K562 (cell line): ENCODE measurements around the gene ROS1. TPM values are rescaled to one million over a fixed set of nuclear protein-coding genes. Genes with fewer than 3 reads are reported as not detected.

Experiments used
- ATAC-seq: fragments of 200-7000 bp; cut with Tn5 transposase; 3 replicates; pipeline ENCODE4 v1.9.1; 2020; ENCODE audit warnings: moderate library complexity
- BruUV-seq: library from RNA; stranded (reverse); fragments of 400-500 nt; replicated peaks from 2 replicates; lab custom pipeline; 2021; lab: Mats Ljungman, UMichigan
- CTCF ChIA-PET: fragments of 300-600 bp; formaldehyde crosslinking; extraction: SDS; loops from one replicate; lab custom pipeline; 2021; ENCODE audit warnings: low intra/inter-chr PET ratio; lab: Yijun Ruan, JAX
- POLR2A ChIA-PET: fragments of 300-600, 350-650 bp; sonication (Branson Sonifier 250); formaldehyde crosslinking; extraction: SDS; loops from one replicate; lab custom pipeline; 2021; ENCODE audit warnings: antibody characterized with exemption, inconsistent platforms; lab: Yijun Ruan, JAX
- DNase-seq, 4 experiments: peaks; one replicate each; pipeline versions ENCODE4 v3.0.0 to v3.0.0-alpha.2; 2011 to 2018; ENCODE audit warnings: low spot score in 3 of 4, mixed read lengths in 3 of 4; ENCODE audit errors: extremely low read depth in 1 of 4
- FAIRE-seq: peaks from 2 replicates; lab custom pipeline; 2011; peaks lifted over from hg19 to GRCh38; lab: Jason Lieb, UNC
- H2AFZ ChIP-seq: 2 replicates; pipeline ENCODE4 v1.6.0; 2011; ENCODE audit warnings: low read depth, low read length, control low read depth, inconsistent platforms
- H3K27ac ChIP-seq: fragments of 200-600 bp; 3 replicates; pipeline ENCODE4 v1.8.0; 2011; ENCODE audit warnings: low read depth, mild to moderate bottlenecking, control low read depth, inconsistent platforms, low read length, moderate library complexity, mixed read lengths; ENCODE audit errors: extremely low read depth
- H3K27me3 ChIP-seq, 2 experiments: fragments of 300-600 bp in 1 of 2; 2 replicates in 1 of 2; 3 replicates in 1 of 2; pipeline versions ENCODE4 v1.6.0 to v1.8.0; 2011; ENCODE audit warnings: inconsistent platforms in 2 of 2, low read length in 2 of 2, mild to moderate bottlenecking in 1 of 2, mixed read lengths in 1 of 2, moderate library complexity in 1 of 2; ENCODE audit not compliant: control insufficient read depth in 2 of 2, insufficient read depth in 2 of 2
- H3K36me3 ChIP-seq: fragments of 300-600 bp; 3 replicates; pipeline ENCODE4 v1.8.0; 2011; ENCODE audit warnings: mild to moderate bottlenecking, low read length, inconsistent platforms; ENCODE audit not compliant: control insufficient read depth, insufficient read depth
- H3K4me1 ChIP-seq, 2 experiments: fragments of 200-600 bp in 1 of 2; replicated peaks in 1 of 2; 2 replicates in 1 of 2; 3 replicates in 1 of 2; pipeline versions ENCODE4 v1.5.1 to v1.8.0; 2011; ENCODE audit warnings: inconsistent platforms in 2 of 2, low read length in 2 of 2, mild to moderate bottlenecking in 1 of 2, mixed read lengths in 1 of 2, moderate library complexity in 1 of 2; ENCODE audit not compliant: control insufficient read depth in 2 of 2, insufficient read depth in 2 of 2
- H3K4me2 ChIP-seq: 2 replicates; pipeline ENCODE4 v1.6.1; 2011; ENCODE audit warnings: low read length, control low read depth, inconsistent platforms, mixed read lengths; ENCODE audit not compliant: insufficient read depth
- H3K4me3 ChIP-seq: fragments of 200-600 bp; sonication (generic), shearing (Covaris generic); 2 replicates; pipeline ENCODE4 v1.5.1; 2016; ENCODE audit warnings: control low read depth, inconsistent platforms
- H3K79me2 ChIP-seq: fragments of 200-600 bp; 3 replicates; pipeline ENCODE4 v1.8.0; 2011; ENCODE audit warnings: low read length, inconsistent platforms; ENCODE audit not compliant: control insufficient read depth, insufficient read depth
- H3K9ac ChIP-seq, 2 experiments: 2 replicates each; pipeline versions ENCODE4 v1.6.0 to v1.6.1; 2011; ENCODE audit warnings: low read depth in 2 of 2, low read length in 2 of 2, control low read depth in 1 of 2, inconsistent platforms in 1 of 2, mild to moderate bottlenecking in 1 of 2, mixed read lengths in 1 of 2; ENCODE audit not compliant: insufficient read depth in 1 of 2
- H3K9me1 ChIP-seq: one replicate; pipeline ENCODE4 v1.6.0; 2011; ENCODE audit warnings: inconsistent platforms, mild to moderate bottlenecking, low read length, moderate library complexity; ENCODE audit not compliant: control insufficient read depth, insufficient read depth
- H3K9me3 ChIP-seq: replicated peaks from 2 replicates; pipeline ENCODE4 v1.5.1; 2011; ENCODE audit warnings: low read depth, low read length, inconsistent platforms; ENCODE audit not compliant: control insufficient read depth, insufficient read depth
- H4K20me1 ChIP-seq: replicated peaks from 2 replicates; pipeline ENCODE4 v1.6.1; 2011; ENCODE audit warnings: low read length, inconsistent platforms, mixed read lengths; ENCODE audit not compliant: control insufficient read depth, insufficient read depth
- CEBPB ChIP-seq: fragments of 450-650 bp; IDR thresholded peaks from 2 replicates; pipeline ENCODE4 v1.6.1; 2016; ENCODE audit warnings: missing genetic modification characterization, missing compliant biosample characterization
- GATAD2B ChIP-seq: fragments of 450-650 bp; IDR thresholded peaks from 2 replicates; pipeline ENCODE4 v1.6.1; 2017; ENCODE audit warnings: mild to moderate bottlenecking, borderline replicate concordance
- POLR3G ChIP-seq: IDR thresholded peaks from 2 replicates; pipeline ENCODE4 v1.6.1; 2011; ENCODE audit not compliant: insufficient read length, insufficient replicate concordance; ENCODE audit errors: extremely low read depth
- ZNF324 ChIP-seq: fragments of 250-450 bp; sonication (Bioruptor Pico); IDR thresholded peaks from 2 replicates; pipeline ENCODE4 v1.4.0; 2020; ENCODE audit warnings: mild to moderate bottlenecking
- ZNF644 ChIP-seq: fragments of 200-800 bp; sonication (Bioruptor generic); IDR thresholded peaks from 2 replicates; pipeline ENCODE4 v1.6.1; 2016; ENCODE audit warnings: low read depth, missing genetic modification characterization, missing compliant biosample characterization
- WGBS: fragments of 100-300 bp; shearing (Covaris generic); methylation state at CpG from one replicate; pipeline ENCODE4 v1.1.6; 2016; ENCODE audit warnings: low coverage, mixed read lengths; ENCODE audit not compliant: insufficient coverage; ENCODE audit errors: missing lambda C conversion rate; 5-methylcytosine and 5-hydroxymethylcytosine counted together
- in situ Hi-C: fragments of 300-500 bp; cut with MboI; formaldehyde crosslinking; loops from 4 replicates; pipeline ENCODE4 v1.15.0; 2018; ENCODE audit warnings: inconsistent platforms, mixed read lengths
- intact Hi-C: fragments of 100-400 bp; cut with micrococcal nuclease; formaldehyde crosslinking; loops from 2 replicates; pipeline ENCODE4 v1.14.2; 2022
- polyA plus RNA-seq, 8 experiments: library from polyadenylated mRNA; depleted of rRNA in 4 of 8; stranded (reverse) in 5 of 8; unstranded in 3 of 8; fragments of >200 nt; fragmentation: Nextera tagmentation in 2 of 8; fragmentation: Illumina TruSeq in 1 of 8; extraction: Ambion mirVana in 2 of 8; extraction: Trizol in 1 of 8; gene quantifications; 2 replicates each; pipeline versions ENCODE4 v1.2.1 to v1.2.3, GENCODE V29; 2011 to 2014; ENCODE audit warnings: inconsistent platforms in 1 of 8, missing spikeins in 1 of 8
- total RNA-seq, 7 experiments: library from RNA; depleted of rRNA in 6 of 7; stranded (reverse); fragments of >200 nt in 6 of 7; fragmentation: Illumina TruSeq in 2 of 7; extraction: Trizol in 2 of 7; gene quantifications; 2 replicates each; pipeline versions ENCODE4 v1.2.1 to v1.2.3, GENCODE V29; 2011 to 2021; ENCODE audit warnings: low replicate concordance in 1 of 7
- TF ChIP-seq, protein P1 (sequence below): fragments of 250-450 bp; sonication (Bioruptor Pico); IDR thresholded peaks from 2 replicates; pipeline ENCODE4 v1.4.0; 2020; ENCODE audit warnings: borderline replicate concordance
- TF ChIP-seq, protein P2 (sequence below), 2 experiments: fragments of 450-650 bp; conservative IDR thresholded peaks; 2 replicates each; pipeline ENCODE4 v1.6.1; 2017; ENCODE audit warnings: mild to moderate bottlenecking in 2 of 2, moderate library complexity in 2 of 2
- TF ChIP-seq, protein P3 (sequence below): fragments of 450-650 bp; IDR thresholded peaks from 2 replicates; pipeline ENCODE4 v1.6.1; 2016; ENCODE audit warnings: mild to moderate bottlenecking, moderate library complexity

Gene ROS1
- total and polyA plus RNA-seq, 9 of the 15 experiments (the other 6 are each of a cell fraction or from before 2014, with no cell fraction given), result under 0.01 to 0.16 (median 0.04) TPM; not detected in 6

DNA sequence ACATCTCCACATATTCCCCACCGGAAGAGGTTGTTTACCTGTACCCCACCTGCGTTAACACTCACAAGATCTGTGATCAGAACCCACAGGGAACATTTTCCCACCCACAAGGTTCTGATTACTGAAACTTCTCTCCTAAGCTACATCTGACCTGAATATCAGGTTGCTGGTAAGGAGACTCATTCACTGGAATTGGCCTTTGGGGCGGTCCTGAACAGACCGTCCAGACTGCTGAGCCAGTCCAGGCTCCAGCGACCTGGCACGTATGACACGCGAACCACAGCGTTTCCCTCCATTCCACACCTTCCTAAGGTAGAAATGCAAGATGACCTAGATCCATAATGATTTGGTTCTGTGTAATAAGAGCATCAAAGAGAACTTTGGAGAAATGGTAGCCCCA is 150.5 kb downstream of the ROS1 start:
- POLR2A ChIA-PET, result no interaction called here
- no peak for TF ChIP-seq POLR3G
- TF ChIP-seq ZNF324, result no peak
- TF ChIP-seq, protein P1, sequence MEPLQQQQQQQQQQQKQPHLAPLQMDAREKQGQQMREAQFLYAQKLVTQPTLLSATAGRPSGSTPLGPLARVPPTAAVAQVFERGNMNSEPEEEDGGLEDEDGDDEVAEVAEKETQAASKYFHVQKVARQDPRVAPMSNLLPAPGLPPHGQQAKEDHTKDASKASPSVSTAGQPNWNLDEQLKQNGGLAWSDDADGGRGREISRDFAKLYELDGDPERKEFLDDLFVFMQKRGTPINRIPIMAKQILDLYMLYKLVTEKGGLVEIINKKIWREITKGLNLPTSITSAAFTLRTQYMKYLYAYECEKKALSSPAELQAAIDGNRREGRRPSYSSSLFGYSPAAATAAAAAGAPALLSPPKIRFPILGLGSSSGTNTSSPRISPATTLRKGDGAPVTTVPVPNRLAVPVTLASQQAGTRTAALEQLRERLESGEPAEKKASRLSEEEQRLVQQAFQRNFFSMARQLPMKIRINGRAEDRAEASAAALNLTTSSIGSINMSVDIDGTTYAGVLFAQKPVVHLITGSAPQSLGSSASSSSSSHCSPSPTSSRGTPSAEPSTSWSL, result no peak
- no peak for TF ChIP-seq CEBPB
- TF ChIP-seq, protein P2, sequence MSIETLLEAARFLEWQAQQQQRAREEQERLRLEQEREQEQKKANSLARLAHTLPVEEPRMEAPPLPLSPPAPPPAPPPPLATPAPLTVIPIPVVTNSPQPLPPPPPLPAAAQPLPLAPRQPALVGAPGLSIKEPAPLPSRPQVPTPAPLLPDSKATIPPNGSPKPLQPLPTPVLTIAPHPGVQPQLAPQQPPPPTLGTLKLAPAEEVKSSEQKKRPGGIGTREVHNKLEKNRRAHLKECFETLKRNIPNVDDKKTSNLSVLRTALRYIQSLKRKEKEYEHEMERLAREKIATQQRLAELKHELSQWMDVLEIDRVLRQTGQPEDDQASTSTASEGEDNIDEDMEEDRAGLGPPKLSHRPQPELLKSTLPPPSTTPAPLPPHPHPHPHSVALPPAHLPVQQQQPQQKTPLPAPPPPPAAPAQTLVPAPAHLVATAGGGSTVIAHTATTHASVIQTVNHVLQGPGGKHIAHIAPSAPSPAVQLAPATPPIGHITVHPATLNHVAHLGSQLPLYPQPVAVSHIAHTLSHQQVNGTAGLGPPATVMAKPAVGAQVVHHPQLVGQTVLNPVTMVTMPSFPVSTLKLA (conservative IDR thresholded peaks at IDR 0.05), result no peak
- TF ChIP-seq GATAD2B, result no peak
- TF ChIP-seq ZNF644 (tag), result no peak
- TF ChIP-seq, protein P3, sequence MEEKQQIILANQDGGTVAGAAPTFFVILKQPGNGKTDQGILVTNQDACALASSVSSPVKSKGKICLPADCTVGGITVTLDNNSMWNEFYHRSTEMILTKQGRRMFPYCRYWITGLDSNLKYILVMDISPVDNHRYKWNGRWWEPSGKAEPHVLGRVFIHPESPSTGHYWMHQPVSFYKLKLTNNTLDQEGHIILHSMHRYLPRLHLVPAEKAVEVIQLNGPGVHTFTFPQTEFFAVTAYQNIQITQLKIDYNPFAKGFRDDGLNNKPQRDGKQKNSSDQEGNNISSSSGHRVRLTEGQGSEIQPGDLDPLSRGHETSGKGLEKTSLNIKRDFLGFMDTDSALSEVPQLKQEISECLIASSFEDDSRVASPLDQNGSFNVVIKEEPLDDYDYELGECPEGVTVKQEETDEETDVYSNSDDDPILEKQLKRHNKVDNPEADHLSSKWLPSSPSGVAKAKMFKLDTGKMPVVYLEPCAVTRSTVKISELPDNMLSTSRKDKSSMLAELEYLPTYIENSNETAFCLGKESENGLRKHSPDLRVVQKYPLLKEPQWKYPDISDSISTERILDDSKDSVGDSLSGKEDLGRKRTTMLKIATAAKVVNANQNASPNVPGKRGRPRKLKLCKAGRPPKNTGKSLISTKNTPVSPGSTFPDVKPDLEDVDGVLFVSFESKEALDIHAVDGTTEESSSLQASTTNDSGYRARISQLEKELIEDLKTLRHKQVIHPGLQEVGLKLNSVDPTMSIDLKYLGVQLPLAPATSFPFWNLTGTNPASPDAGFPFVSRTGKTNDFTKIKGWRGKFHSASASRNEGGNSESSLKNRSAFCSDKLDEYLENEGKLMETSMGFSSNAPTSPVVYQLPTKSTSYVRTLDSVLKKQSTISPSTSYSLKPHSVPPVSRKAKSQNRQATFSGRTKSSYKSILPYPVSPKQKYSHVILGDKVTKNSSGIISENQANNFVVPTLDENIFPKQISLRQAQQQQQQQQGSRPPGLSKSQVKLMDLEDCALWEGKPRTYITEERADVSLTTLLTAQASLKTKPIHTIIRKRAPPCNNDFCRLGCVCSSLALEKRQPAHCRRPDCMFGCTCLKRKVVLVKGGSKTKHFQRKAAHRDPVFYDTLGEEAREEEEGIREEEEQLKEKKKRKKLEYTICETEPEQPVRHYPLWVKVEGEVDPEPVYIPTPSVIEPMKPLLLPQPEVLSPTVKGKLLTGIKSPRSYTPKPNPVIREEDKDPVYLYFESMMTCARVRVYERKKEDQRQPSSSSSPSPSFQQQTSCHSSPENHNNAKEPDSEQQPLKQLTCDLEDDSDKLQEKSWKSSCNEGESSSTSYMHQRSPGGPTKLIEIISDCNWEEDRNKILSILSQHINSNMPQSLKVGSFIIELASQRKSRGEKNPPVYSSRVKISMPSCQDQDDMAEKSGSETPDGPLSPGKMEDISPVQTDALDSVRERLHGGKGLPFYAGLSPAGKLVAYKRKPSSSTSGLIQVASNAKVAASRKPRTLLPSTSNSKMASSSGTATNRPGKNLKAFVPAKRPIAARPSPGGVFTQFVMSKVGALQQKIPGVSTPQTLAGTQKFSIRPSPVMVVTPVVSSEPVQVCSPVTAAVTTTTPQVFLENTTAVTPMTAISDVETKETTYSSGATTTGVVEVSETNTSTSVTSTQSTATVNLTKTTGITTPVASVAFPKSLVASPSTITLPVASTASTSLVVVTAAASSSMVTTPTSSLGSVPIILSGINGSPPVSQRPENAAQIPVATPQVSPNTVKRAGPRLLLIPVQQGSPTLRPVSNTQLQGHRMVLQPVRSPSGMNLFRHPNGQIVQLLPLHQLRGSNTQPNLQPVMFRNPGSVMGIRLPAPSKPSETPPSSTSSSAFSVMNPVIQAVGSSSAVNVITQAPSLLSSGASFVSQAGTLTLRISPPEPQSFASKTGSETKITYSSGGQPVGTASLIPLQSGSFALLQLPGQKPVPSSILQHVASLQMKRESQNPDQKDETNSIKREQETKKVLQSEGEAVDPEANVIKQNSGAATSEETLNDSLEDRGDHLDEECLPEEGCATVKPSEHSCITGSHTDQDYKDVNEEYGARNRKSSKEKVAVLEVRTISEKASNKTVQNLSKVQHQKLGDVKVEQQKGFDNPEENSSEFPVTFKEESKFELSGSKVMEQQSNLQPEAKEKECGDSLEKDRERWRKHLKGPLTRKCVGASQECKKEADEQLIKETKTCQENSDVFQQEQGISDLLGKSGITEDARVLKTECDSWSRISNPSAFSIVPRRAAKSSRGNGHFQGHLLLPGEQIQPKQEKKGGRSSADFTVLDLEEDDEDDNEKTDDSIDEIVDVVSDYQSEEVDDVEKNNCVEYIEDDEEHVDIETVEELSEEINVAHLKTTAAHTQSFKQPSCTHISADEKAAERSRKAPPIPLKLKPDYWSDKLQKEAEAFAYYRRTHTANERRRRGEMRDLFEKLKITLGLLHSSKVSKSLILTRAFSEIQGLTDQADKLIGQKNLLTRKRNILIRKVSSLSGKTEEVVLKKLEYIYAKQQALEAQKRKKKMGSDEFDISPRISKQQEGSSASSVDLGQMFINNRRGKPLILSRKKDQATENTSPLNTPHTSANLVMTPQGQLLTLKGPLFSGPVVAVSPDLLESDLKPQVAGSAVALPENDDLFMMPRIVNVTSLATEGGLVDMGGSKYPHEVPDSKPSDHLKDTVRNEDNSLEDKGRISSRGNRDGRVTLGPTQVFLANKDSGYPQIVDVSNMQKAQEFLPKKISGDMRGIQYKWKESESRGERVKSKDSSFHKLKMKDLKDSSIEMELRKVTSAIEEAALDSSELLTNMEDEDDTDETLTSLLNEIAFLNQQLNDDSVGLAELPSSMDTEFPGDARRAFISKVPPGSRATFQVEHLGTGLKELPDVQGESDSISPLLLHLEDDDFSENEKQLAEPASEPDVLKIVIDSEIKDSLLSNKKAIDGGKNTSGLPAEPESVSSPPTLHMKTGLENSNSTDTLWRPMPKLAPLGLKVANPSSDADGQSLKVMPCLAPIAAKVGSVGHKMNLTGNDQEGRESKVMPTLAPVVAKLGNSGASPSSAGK, result no peak

More for the DNA sequence above, 150.5 kb downstream of the ROS1 start:
- no peaks in the 10 kb centered on the region for H3K79me2 ChIP-seq
- no peak overlapping the region for H3K9ac ChIP-seq
- H3K4me3 ChIP-seq, result no peak overlapping the region
- H3K9me1 ChIP-seq, result no peaks in the 10 kb centered on the region
- FAIRE-seq (no peak), DNase-seq (no peak), ATAC-seq (no peak)
- H3K36me3 ChIP-seq, result no peaks in the 10 kb centered on the region
- H4K20me1 ChIP-seq, result no peaks in the 10 kb centered on the region
- intact Hi-C loops (no loop called here), in situ Hi-C loops (no loop called here)
- H3K4me2 ChIP-seq, result no peak overlapping the region
- WGBS, result 0% methylated on average over 9 of the region's 9 CpGs
- H3K4me1 ChIP-seq, result peaks cover 0 to 6% of the 10 kb centered on the region in 2 experiments; a peak in 1 of 5 replicates
- peaks cover 0 to 9% of the 10 kb centered on the region in 2 experiments; a peak in 2 of 5 replicates for H3K27me3 ChIP-seq
- H2AFZ ChIP-seq, result no peak overlapping the region
- no peak overlapping the region for H3K27ac ChIP-seq
- BruUV-seq, result no TSS peak
- H3K9me3 ChIP-seq, result no peaks in the 10 kb centered on the region
- CTCF ChIA-PET, result no interaction called here
